LoVo (cell line): ENCODE measurements around the gene KICS2.
A peak's percentile ranks its signal among the peaks of the same experiment; 100 is the strongest.

Experiments
- DNase-seq: peaks from one replicate; pipeline ENCODE4 v3.0.0-alpha.2; 2016; ENCODE audit warnings: low spot score

Gene KICS2

GRCh38 chr12:64173456-64173855 lies 48.6 kb downstream of the KICS2 start:
- DNase-seq: peak; percentile 15
